AG04449 (cell line): ENCODE measurements around the gene APBA1.
"Not testable (repeated sequence)": the region's sequence is repeated elsewhere in the genome, so short reads cannot be mapped to it uniquely, and the experiment has no call there.

Experiments
- CTCF ChIA-PET: fragments of 350-600 bp; formaldehyde crosslinking; extraction: SDS; loops from one replicate; lab custom pipeline; 2021; ENCODE audit warnings: antibody characterized with exemption; lab: Yijun Ruan, JAX
- POLR2A ChIA-PET: fragments of 400-600, 350-600 bp; formaldehyde crosslinking; extraction: SDS; loops from one replicate; lab custom pipeline; 2020; ENCODE audit warnings: antibody characterized with exemption, inconsistent platforms; lab: Yijun Ruan, JAX
- DNase-seq: peaks from one replicate; pipeline ENCODE4 v3.0.0-alpha.2; 2010; ENCODE audit warnings: low read depth, low spot score
- H3K4me3 ChIP-seq: 2 replicates; pipeline ENCODE4 v1.5.1; 2011; ENCODE audit warnings: low read depth, mild to moderate bottlenecking, control low read depth, low read length
- TF ChIP-seq, protein P1 (sequence below): IDR thresholded peaks from one replicate; pipeline ENCODE4 v1.5.1; 2011; ENCODE audit warnings: mild to moderate bottlenecking, moderate library complexity, low read length, control low read depth, inconsistent platforms; ENCODE audit not compliant: insufficient read depth; ENCODE audit errors: missing control alignments

Gene APBA1

DNA sequence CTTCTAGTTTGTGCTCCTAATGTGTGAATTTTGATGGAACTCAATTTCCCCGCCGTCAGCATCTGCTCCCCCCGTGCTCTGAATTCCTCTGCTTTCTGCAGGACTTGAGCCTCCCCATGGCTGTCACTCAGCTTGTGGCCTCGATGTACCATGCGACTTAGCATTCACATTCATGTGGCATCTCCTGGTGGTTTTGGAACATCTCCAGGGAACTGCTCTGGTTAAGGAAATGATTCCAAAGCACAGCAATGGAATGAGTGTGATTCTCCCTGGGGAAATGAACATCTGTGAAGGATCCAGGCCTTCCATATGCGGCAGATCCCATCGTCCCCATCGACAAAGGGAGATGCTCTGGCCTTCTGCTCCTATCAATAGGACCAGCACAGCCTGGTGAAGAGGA lies 228.2 kb downstream of the APBA1 start:
- CTCF ChIA-PET = no interaction called here
- no peak for DNase-seq
- POLR2A ChIA-PET = no interaction called here
- H3K4me3 ChIP-seq = no peak overlapping the region
- TF ChIP-seq, protein P1, sequence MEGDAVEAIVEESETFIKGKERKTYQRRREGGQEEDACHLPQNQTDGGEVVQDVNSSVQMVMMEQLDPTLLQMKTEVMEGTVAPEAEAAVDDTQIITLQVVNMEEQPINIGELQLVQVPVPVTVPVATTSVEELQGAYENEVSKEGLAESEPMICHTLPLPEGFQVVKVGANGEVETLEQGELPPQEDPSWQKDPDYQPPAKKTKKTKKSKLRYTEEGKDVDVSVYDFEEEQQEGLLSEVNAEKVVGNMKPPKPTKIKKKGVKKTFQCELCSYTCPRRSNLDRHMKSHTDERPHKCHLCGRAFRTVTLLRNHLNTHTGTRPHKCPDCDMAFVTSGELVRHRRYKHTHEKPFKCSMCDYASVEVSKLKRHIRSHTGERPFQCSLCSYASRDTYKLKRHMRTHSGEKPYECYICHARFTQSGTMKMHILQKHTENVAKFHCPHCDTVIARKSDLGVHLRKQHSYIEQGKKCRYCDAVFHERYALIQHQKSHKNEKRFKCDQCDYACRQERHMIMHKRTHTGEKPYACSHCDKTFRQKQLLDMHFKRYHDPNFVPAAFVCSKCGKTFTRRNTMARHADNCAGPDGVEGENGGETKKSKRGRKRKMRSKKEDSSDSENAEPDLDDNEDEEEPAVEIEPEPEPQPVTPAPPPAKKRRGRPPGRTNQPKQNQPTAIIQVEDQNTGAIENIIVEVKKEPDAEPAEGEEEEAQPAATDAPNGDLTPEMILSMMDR = no peak

DNA sequence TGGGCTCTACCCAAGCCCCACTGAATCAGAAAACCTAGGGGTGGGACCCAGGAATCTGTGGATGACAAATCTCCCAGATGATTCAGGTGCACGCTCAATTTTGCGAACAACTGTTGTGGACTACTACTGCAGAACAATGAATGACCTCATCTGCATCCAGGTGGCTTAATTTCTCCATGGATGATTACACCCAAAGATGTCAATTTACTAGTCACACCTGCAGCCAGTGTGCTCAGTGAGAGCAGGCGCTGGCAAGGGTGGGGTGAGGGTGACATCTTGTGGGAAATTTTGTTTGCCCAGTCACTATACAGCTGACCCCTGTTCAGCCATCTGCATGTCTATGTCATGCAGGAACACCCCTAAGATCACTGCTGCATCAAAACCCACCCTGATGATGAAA lies 229.0 kb downstream of the APBA1 start:
- no peak for DNase-seq
- TF ChIP-seq, protein P1 = no peak
- no peak overlapping the region for H3K4me3 ChIP-seq
- POLR2A ChIA-PET = no interaction called here
- CTCF ChIA-PET = no interaction called here

DNA sequence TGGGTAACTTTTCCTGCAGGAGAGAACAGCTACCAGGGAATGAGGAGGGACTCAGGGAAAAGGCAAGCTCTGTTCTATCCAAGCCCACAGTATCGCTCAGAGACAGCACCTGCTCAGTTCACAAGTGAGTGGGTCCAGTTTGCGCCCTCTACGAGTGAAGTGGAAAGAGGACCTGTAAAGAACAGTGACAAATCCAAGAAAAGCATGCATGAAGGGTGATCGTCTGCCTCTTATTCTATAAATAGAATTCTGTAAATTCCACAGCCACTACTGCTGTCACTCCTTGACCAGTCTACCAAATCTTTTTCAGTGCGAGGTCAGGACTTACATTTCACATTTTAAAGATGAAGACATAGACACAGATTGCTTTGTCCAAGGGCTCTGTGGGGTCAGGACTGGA lies 229.7 kb downstream of the APBA1 start:
- H3K4me3 ChIP-seq = no peak overlapping the region
- CTCF ChIA-PET = interaction anchor here (0.9 to 2.1 kb wide), 3 partner anchors 20 to 231 kb away, joined by 3 to 12 read pairs (median 3); no protein-coding TSS in a partner anchor
- POLR2A ChIA-PET = no interaction called here
- no peak for DNase-seq
- TF ChIP-seq, protein P1 = no peak

DNA sequence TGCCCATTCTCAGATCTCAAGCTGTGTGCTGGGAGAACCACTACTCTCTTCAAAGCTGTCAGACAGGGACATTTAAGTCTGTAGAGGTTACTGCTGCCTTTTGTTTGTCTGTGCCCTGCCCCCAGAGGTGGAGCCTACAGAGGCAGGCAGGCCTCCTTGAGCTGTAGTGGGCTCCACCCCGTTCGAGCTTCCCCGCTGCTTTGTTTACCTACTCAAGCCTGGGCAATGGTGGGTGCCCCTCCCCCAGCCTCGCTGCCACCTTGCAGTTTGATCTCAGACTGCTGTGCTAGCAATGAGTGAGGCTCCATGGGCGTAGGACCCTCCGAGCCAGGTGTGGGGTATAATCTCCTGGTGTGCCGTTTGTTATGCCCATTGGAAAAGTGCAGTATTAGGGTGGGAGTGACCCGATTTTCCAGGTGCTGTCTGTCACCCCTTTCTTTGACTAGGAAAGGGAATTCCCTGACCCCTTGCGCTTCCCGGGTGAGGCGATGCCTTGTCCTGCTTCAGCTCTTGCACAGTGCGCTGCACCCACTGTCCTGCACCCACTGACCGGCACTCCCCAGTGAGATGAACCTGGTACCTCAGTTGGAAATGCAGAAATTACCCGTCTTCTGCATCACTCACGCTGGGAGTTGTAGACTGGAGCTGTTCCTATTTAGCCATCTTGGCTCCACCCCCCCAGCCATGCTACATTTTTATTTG lies 231.8 kb downstream of the APBA1 start:
- DNase-seq, H3K4me3 ChIP-seq, CTCF ChIA-PET: not testable (repeated sequence)
- POLR2A ChIA-PET = interaction anchor here (0.6 kb wide), 1 partner anchor 227 kb away, joined by 4 read pairs; no protein-coding TSS in a partner anchor

DNA sequence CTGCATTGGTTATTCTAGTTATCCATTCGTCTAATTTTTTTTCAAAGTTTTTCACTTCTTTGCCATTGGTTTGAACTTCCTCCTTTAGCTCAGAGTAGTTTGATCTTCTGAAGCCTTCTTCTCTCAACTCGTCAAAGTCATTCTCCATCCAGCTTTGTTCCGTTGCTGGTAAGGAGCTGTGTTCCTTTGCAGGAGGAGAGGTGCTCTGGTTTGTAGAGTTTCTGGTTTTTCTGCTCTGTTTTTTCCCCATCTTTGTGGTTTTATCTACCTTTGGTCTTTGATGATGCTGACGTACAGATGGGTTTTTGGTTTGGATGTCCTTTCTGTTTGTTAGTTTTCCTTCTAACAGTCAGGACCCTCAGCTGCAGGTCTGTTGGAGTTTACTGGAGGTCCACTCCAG lies 232.5 kb downstream of the APBA1 start:
- H3K4me3 ChIP-seq, CTCF ChIA-PET, DNase-seq, POLR2A ChIA-PET: not testable (repeated sequence)

DNA sequence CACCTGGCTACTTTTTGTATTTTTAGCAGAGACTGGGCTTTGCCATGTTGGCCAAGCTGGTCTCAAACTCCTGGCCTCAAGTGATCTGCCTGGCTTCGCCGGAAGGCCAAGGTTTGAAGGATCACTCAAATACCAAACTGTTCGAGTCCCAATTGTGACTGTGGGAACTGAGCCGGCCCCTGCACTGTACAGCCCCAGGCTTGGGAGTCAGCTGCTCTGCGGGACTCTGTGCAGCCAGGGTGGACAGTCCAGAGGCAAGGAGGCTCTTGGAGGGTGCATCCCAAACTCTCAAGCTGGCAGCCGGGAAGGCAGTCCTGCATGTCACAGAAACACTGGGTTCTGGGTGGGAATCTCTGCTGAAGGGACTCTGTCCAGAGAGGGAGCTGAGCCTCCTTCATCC lies 238.2 kb downstream of the APBA1 start:
- DNase-seq = no peak
- CTCF ChIA-PET = interaction anchor here (1.3 to 2.9 kb wide), 3 partner anchors 10 to 21 kb away, joined by 3 to 19 read pairs (median 4); no protein-coding TSS in a partner anchor
- POLR2A ChIA-PET = no interaction called here
- TF ChIP-seq, protein P1 = no peak
- no peak overlapping the region for H3K4me3 ChIP-seq

DNA sequence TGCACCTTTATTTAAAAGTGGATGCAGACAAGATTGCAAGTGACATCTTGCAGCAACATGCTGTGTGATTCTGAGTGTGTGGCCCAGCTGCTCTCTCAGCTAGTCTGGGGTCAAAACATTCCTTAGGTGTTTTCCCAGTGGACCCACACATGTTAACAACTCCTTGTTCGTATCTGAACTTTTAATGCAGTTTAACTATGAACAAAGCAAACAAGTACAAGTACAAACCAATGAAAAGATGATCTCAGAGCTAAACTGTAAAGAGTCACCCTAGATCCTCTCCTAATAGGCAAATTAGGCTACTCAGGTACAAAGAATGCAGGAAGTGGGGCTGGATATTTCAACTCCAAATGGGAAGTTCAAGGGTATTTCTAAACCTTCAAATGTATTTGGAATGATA lies 238.8 kb downstream of the APBA1 start:
- no peak for DNase-seq
- ChIA-PET CTCF (interaction anchor here (1.3 to 2.9 kb wide), 3 partner anchors 9 to 20 kb away, joined by 3 to 19 read pairs (median 4); no protein-coding TSS in a partner anchor), POLR2A (no interaction called here)
- TF ChIP-seq, protein P1 = no peak
- no peak overlapping the region for H3K4me3 ChIP-seq
